Osteoblast (primary cell): ENCODE data around the gene SLC14A1. TPM values are rescaled to one million over a fixed set of nuclear protein-coding genes. Genes with fewer than 3 reads are reported as not detected.

ENCODE experiments used
- DNase-seq: peaks from one replicate; pipeline ENCODE4 v3.0.0; 2011; ENCODE audit warnings: low spot score, mixed read lengths; ENCODE audit not compliant: insufficient read length; ENCODE audit errors: missing footprints
- H2AFZ ChIP-seq: 2 replicates; pipeline ENCODE4 v1.6.0; 2011; ENCODE audit warnings: mild to moderate bottlenecking, low read length
- H3K27ac ChIP-seq: 2 replicates; pipeline ENCODE4 v1.5.1; 2011; ENCODE audit warnings: mild to moderate bottlenecking, low read depth, low read length, moderate library complexity
- H3K27me3 ChIP-seq: 2 replicates; pipeline ENCODE4 v1.6.0; 2012; ENCODE audit warnings: mild to moderate bottlenecking, control low read depth, inconsistent platforms, low read length, moderate library complexity; ENCODE audit not compliant: insufficient read depth
- H3K36me3 ChIP-seq: 2 replicates; pipeline ENCODE4 v1.5.1; 2011; ENCODE audit warnings: mild to moderate bottlenecking, low read length, control low read depth, moderate library complexity; ENCODE audit not compliant: insufficient read depth
- H3K4me1 ChIP-seq: 2 replicates; pipeline ENCODE4 v1.5.1; 2011; ENCODE audit warnings: mild to moderate bottlenecking, low read length, control low read depth, moderate library complexity; ENCODE audit not compliant: insufficient read depth
- H3K4me2 ChIP-seq: 2 replicates; pipeline ENCODE4 v1.6.0; 2011; ENCODE audit warnings: mild to moderate bottlenecking, low read length; ENCODE audit not compliant: insufficient read depth
- H3K4me3 ChIP-seq: fragments of 200-600 bp; sonication (generic); 3 replicates; pipeline ENCODE4 v1.5.1; 2012; ENCODE audit warnings: mild to moderate bottlenecking, low read length, inconsistent platforms; ENCODE audit not compliant: insufficient read depth
- H3K79me2 ChIP-seq: 2 replicates; pipeline ENCODE4 v1.6.0; 2012; ENCODE audit warnings: mild to moderate bottlenecking, low read length, control low read depth, inconsistent platforms; ENCODE audit not compliant: insufficient read depth
- H3K9me3 ChIP-seq: 2 replicates; pipeline ENCODE4 v1.5.1; 2011; ENCODE audit warnings: low read depth, low read length, control low read depth
- H4K20me1 ChIP-seq: 2 replicates; pipeline ENCODE4 v1.6.0; 2012; ENCODE audit warnings: mild to moderate bottlenecking, low read length, control low read depth; ENCODE audit not compliant: insufficient read depth
- total RNA-seq: library from RNA; depleted of rRNA; stranded (reverse); fragments of >200 nt; gene quantifications from 2 replicates; pipeline ENCODE4 v1.2.3, GENCODE V29; 2012
- TF ChIP-seq, protein P1 (sequence below): IDR thresholded peaks from 2 replicates; pipeline ENCODE4 v1.5.1; 2011; ENCODE audit warnings: mild to moderate bottlenecking, low read depth, low read length, moderate library complexity; ENCODE audit errors: extremely low read depth

The SLC14A1 gene
- total RNA-seq, 1 donor: 136 TPM

DNA sequence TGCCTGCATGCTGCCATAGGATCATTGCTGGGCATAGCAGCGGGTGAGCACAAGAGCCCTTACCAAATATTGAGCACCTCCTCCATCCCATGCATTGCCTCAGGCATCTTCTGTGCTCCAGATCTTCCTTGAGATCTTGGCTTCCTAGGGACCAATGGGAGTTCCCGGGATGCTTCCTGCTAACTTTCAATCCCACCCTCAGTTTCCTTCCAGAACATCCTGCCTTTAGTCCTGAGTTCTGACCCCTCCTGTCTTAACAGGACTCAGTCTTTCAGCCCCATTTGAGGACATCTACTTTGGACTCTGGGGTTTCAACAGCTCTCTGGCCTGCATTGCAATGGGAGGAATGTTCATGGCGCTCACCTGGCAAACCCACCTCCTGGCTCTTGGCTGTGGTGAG, 15.3 kb downstream of the SLC14A1 start:
- Histone ChIP-seq H3K4me1 (no peaks in the 10 kb centered on the region), H3K4me3 (no peak overlapping the region), H4K20me1 (no peaks in the 10 kb centered on the region), H3K27me3 (no peaks in the 10 kb centered on the region), H3K36me3 (peaks cover 84% of the 10 kb centered on the region), H2AFZ (no peak overlapping the region), H3K9me3 (no peaks in the 10 kb centered on the region), H3K4me2 (no peak overlapping the region), H3K27ac (no peak overlapping the region), H3K79me2 (no peaks in the 10 kb centered on the region)
- DNase-seq: no peak
- TF ChIP-seq, protein P1, sequence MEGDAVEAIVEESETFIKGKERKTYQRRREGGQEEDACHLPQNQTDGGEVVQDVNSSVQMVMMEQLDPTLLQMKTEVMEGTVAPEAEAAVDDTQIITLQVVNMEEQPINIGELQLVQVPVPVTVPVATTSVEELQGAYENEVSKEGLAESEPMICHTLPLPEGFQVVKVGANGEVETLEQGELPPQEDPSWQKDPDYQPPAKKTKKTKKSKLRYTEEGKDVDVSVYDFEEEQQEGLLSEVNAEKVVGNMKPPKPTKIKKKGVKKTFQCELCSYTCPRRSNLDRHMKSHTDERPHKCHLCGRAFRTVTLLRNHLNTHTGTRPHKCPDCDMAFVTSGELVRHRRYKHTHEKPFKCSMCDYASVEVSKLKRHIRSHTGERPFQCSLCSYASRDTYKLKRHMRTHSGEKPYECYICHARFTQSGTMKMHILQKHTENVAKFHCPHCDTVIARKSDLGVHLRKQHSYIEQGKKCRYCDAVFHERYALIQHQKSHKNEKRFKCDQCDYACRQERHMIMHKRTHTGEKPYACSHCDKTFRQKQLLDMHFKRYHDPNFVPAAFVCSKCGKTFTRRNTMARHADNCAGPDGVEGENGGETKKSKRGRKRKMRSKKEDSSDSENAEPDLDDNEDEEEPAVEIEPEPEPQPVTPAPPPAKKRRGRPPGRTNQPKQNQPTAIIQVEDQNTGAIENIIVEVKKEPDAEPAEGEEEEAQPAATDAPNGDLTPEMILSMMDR: no peak

DNA sequence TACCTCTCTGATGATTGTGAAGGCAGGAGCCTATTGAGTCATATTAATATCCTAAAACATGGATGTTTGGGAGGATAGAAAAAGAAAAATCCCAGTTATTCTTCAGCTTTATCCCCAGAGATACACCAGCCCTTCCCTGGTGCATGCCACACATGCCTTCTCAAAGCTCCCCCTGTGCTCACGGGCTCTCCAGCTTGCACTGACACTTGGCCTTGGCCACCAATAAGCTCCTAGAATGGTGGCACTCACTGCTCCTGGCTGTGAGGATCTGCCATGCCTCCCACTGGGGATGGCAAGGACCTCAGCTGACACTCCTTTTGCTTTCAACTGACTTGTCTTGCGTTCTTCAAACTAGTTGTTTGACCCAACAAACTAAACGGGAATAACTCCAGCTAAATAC, 15.9 kb downstream of the SLC14A1 start:
- H4K20me1 ChIP-seq: no peaks in the 10 kb centered on the region
- H3K79me2 ChIP-seq: no peaks in the 10 kb centered on the region
- no peak for DNase-seq
- no peaks in the 10 kb centered on the region for H3K9me3 ChIP-seq
- H2AFZ ChIP-seq: no peak overlapping the region
- H3K4me1 ChIP-seq: no peaks in the 10 kb centered on the region
- H3K27me3 ChIP-seq: no peaks in the 10 kb centered on the region
- H3K27ac ChIP-seq: no peak overlapping the region
- no peak overlapping the region for H3K4me3 ChIP-seq
- H3K36me3 ChIP-seq: peaks cover 84% of the 10 kb centered on the region
- TF ChIP-seq, protein P1: no peak
- no peak overlapping the region for H3K4me2 ChIP-seq

DNA sequence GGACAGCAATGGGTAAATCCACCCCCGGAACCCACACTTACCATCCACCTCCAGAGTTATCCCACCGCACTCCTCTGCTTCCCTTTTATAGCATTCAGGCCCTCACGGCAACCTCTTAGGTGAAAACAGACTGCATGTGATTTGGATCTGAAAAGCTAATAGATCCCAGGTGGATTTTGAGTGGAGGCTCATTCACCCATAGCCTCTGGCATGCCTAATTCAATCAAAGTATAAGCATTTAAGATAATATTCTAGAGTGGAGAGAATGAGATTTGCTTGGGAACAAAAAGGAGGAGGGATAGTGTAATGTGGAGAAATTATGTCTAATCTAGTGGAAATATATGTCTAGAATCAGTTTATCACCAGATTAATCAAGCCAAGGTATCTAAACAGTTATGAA, 17.1 kb downstream of the SLC14A1 start:
- peaks cover 82% of the 10 kb centered on the region for H3K36me3 ChIP-seq
- no peak overlapping the region for H3K4me3 ChIP-seq
- no peak overlapping the region for H2AFZ ChIP-seq
- H3K79me2 ChIP-seq: no peaks in the 10 kb centered on the region
- H3K4me2 ChIP-seq: no peak overlapping the region
- H3K4me1 ChIP-seq: peaks cover 6% of the 10 kb centered on the region
- DNase-seq: no peak
- TF ChIP-seq, protein P1: no peak
- H3K27me3 ChIP-seq: no peaks in the 10 kb centered on the region
- no peaks in the 10 kb centered on the region for H4K20me1 ChIP-seq
- no peak overlapping the region for H3K27ac ChIP-seq
- H3K9me3 ChIP-seq: no peaks in the 10 kb centered on the region

DNA sequence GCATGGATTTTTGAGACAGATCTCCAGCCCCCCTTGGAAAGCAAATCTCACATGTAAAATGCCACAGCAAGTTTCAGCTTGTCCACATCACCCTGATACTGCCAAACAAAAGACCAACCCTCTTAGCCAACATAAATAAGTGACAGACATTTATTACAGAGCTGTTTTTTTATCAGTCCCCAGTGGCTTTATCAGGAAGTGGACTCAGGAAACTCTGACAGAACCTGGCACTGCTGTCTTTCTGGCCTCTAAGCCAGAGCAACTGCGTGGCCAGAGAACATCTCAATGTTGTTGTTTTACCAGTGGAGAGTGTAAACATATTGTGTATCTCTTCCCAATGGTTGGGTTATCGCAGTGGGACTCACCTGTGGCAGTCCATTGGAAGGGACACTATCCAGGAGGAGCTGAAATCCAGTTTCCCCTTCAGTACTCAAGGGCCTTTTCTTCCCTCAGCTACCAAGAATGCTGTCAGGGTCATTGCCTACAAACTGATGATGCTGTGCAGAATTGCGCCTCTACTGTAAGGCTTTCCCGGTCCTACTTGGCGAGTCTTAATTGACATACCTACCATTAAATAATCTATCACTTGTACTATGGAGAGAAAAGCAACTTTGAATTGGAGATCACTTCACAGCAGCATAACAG, 22.0 kb downstream of the SLC14A1 start:
- H3K27ac ChIP-seq: no peak overlapping the region
- H3K4me3 ChIP-seq: no peak overlapping the region
- H3K79me2 ChIP-seq: no peaks in the 10 kb centered on the region
- DNase-seq: peak; percentile 57
- H3K4me2 ChIP-seq: no peak overlapping the region
- H3K27me3 ChIP-seq: no peaks in the 10 kb centered on the region
- peaks cover 7% of the 10 kb centered on the region for H3K4me1 ChIP-seq
- peaks cover 58% of the 10 kb centered on the region for H3K36me3 ChIP-seq
- TF ChIP-seq, protein P1: no peak
- H3K9me3 ChIP-seq: no peaks in the 10 kb centered on the region
- no peaks in the 10 kb centered on the region for H4K20me1 ChIP-seq
- no peak overlapping the region for H2AFZ ChIP-seq
